ENCODE results near the gene KDM1B.

KDM1B gene

DNA sequence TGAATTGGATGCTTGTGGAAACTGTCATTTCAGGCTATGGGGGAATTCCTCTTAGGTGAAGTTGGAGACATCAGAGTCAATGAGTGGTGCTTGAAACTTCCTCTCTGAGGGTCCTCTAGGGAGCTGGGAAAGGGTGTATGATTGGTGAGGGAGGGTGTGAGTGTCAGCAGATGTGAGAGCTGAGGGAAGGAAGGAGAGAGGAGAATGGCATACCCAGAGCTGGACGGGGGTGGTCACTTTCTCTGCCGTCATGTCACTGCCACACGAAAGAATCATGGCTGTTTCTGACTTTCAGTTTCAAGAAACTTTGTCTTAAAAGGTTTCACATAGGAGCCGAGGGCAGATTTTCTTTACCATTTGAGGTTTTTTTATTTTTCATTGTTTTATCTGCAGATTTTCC is 58.8 kb downstream of the KDM1B start:
- Histone ChIP-seq H3K27ac (ENCODE audit: low read depth, low read length, poor library complexity, severe bottlenecking) (no peak overlapping the region), H3K9me3 (ENCODE audit: low read length) (no peaks in the 10 kb centered on the region), H3K4me2 (ENCODE audit: low read length) (no peak overlapping the region), H4K20me1 (ENCODE audit: insufficient read depth, low read length) (no peaks in the 10 kb centered on the region), H3K36me3 (ENCODE audit: insufficient read depth, low read length) (peaks cover 29% of the 10 kb centered on the region), H3K4me1 (ENCODE audit: insufficient read depth, low read length, severe bottlenecking) (peaks cover 25% of the 10 kb centered on the region), H2AFZ (ENCODE audit: low read length) (no peak overlapping the region), H3K27me3 (ENCODE audit: insufficient read depth, low read length) (no peaks in the 10 kb centered on the region), H3F3A (ENCODE audit: insufficient read depth, low read length) (no peaks in the 10 kb centered on the region), H3K9me2 (ENCODE audit: low read depth, low read length) (no peaks in the 10 kb centered on the region), H3K79me2 (ENCODE audit: insufficient read depth, low read length) (no peaks in the 10 kb centered on the region), H3K4me3 (ENCODE audit: low read depth, low read length, poor library complexity, severe bottlenecking) (no peak overlapping the region), H3K9ac (ENCODE audit: low read length) (no peak overlapping the region)
- TF ChIP-seq, protein P1, sequence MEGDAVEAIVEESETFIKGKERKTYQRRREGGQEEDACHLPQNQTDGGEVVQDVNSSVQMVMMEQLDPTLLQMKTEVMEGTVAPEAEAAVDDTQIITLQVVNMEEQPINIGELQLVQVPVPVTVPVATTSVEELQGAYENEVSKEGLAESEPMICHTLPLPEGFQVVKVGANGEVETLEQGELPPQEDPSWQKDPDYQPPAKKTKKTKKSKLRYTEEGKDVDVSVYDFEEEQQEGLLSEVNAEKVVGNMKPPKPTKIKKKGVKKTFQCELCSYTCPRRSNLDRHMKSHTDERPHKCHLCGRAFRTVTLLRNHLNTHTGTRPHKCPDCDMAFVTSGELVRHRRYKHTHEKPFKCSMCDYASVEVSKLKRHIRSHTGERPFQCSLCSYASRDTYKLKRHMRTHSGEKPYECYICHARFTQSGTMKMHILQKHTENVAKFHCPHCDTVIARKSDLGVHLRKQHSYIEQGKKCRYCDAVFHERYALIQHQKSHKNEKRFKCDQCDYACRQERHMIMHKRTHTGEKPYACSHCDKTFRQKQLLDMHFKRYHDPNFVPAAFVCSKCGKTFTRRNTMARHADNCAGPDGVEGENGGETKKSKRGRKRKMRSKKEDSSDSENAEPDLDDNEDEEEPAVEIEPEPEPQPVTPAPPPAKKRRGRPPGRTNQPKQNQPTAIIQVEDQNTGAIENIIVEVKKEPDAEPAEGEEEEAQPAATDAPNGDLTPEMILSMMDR (IDR thresholded peaks at IDR 0.05; ENCODE audit: low read length), result no peak
- TF ChIP-seq EZH2 (IDR thresholded peaks at IDR 0.05; ENCODE audit: borderline replicate concordance, low read length), result no peak

DNA sequence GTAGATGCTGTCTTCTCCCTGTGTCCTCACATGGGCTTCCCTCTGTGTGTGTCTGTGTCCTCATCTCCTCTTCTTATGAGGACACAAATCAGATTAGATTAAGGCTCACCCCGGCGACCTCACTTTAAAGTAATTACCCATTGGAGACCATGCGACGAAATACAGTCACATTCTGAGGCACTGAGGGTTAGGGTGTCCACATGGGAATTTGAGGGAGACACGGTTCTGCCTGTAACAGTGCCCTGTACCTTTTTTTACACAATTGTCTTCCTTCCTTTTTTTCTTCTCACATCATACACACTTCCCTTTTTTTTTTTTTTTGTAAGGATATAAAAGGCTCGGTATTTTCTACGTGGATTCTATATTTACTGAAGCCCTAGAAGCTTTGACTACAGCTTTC is 60.2 kb downstream of the KDM1B start:
- no peaks in the 10 kb centered on the region for H3K9me2 ChIP-seq (ENCODE audit: low read depth, low read length)
- no peak overlapping the region for H2AFZ ChIP-seq (ENCODE audit: low read length)
- no peaks in the 10 kb centered on the region for H3K9me3 ChIP-seq (ENCODE audit: low read length)
- H3K27me3 ChIP-seq (ENCODE audit: insufficient read depth, low read length), result no peaks in the 10 kb centered on the region
- TF ChIP-seq EZH2 (IDR thresholded peaks at IDR 0.05; ENCODE audit: borderline replicate concordance, low read length), result no peak
- TF ChIP-seq, protein P1 (IDR thresholded peaks at IDR 0.05; ENCODE audit: low read length), result no peak
- no peak overlapping the region for H3K4me2 ChIP-seq (ENCODE audit: low read length)
- no peaks in the 10 kb centered on the region for H4K20me1 ChIP-seq (ENCODE audit: insufficient read depth, low read length)
- H3K27ac ChIP-seq (ENCODE audit: low read depth, low read length, poor library complexity, severe bottlenecking), result peak overlapping the region; percentile 16
- H3K79me2 ChIP-seq (ENCODE audit: insufficient read depth, low read length), result no peaks in the 10 kb centered on the region
- H3K4me3 ChIP-seq (ENCODE audit: low read depth, low read length, poor library complexity, severe bottlenecking), result no peak overlapping the region
- H3F3A ChIP-seq (ENCODE audit: insufficient read depth, low read length), result no peaks in the 10 kb centered on the region
- peaks cover 37% of the 10 kb centered on the region for H3K36me3 ChIP-seq (ENCODE audit: insufficient read depth, low read length)
- H3K4me1 ChIP-seq (ENCODE audit: insufficient read depth, low read length, severe bottlenecking), result peaks cover 25% of the 10 kb centered on the region
- no peak overlapping the region for H3K9ac ChIP-seq (ENCODE audit: low read length)

DNA sequence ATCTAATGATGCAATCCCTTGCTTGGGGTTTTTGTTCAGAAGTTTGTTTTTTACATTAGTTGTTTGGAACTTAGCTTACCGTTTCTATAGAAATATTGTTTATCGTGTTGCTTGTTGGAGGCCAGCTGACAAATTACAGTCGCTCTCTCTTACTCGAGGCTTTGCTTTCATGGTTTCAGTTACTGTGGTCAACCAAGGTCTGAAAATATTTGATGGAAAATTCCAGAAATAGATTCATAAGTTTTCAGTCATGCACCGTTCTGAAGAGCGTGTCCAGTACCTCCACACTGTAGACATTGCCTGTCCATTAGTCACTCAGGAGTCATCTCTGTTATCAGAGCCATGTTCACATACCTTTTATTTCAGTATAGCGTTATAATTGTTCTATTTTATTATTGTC is 61.2 kb downstream of the KDM1B start:
- TF ChIP-seq, protein P1 (IDR thresholded peaks at IDR 0.05; ENCODE audit: low read length), result no peak
- no peak for TF ChIP-seq EZH2 (IDR thresholded peaks at IDR 0.05; ENCODE audit: borderline replicate concordance, low read length)
- Histone ChIP-seq H4K20me1 (ENCODE audit: insufficient read depth, low read length) (no peaks in the 10 kb centered on the region), H3K9ac (ENCODE audit: low read length) (no peak overlapping the region), H3K36me3 (ENCODE audit: insufficient read depth, low read length) (peaks cover 44% of the 10 kb centered on the region), H3K9me2 (ENCODE audit: low read depth, low read length) (no peaks in the 10 kb centered on the region), H3K27ac (ENCODE audit: low read depth, low read length, poor library complexity, severe bottlenecking) (no peak overlapping the region), H2AFZ (ENCODE audit: low read length) (no peak overlapping the region), H3K9me3 (ENCODE audit: low read length) (no peaks in the 10 kb centered on the region), H3K79me2 (ENCODE audit: insufficient read depth, low read length) (no peaks in the 10 kb centered on the region), H3K4me3 (ENCODE audit: low read depth, low read length, poor library complexity, severe bottlenecking) (no peak overlapping the region), H3F3A (ENCODE audit: insufficient read depth, low read length) (no peaks in the 10 kb centered on the region), H3K4me1 (ENCODE audit: insufficient read depth, low read length, severe bottlenecking) (peaks cover 20% of the 10 kb centered on the region), H3K27me3 (ENCODE audit: insufficient read depth, low read length) (no peaks in the 10 kb centered on the region), H3K4me2 (ENCODE audit: low read length) (no peak overlapping the region)
